ENCODE results near the gene TNK2. TPM values are rescaled to one million over a fixed set of nuclear protein-coding genes. Genes with fewer than 3 reads are reported as not detected.
A peak's percentile ranks its signal among the peaks of the same experiment; 100 is the strongest.

The TNK2 gene
- total RNA-seq, 1 donor = 36.4 TPM

DNA sequence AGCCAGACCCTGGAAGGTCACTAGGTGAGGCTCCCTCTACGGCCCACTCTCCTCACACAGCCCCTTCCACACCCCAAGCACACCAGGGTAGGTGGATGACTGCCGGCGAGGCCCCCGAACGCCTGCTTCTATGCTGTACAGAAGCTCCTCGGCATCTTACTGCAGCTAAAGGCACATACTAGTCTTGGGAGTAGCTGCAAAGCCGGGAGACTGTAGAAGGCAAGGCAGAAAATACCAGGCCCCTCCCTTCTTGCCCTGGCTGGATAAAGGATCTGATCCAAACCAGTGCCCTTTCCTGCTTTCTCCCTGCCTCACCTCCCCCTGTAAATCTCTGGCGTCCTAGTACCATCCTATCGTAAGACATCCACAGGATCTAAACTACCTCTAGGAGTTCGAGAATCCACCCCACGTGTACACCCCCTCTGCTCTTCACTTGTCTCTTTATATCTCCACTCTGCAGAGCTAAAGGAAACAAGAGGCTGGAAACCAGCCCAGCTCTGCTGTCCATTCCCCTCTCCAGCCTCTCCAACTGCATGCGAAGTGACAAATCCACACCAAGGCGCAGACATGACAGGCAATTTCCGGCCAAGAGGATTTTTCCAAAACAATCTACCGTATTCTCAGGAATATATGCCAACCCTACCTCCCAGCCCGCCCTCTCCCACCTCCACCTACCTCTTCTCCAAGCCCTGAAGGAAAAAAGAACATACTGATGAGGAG lies 11.8 kb downstream of the TNK2 start:
- Histone ChIP-seq H3K27me3 (ENCODE audit: insufficient read depth, low read length) (no peaks in the 10 kb centered on the region), H3K4me1 (ENCODE audit: insufficient read depth, low read length) (peaks cover 75% of the 10 kb centered on the region), H3K9me3 (ENCODE audit: low read depth, low read length) (no peaks in the 10 kb centered on the region), H3K4me3 (ENCODE audit: low read length) (peak overlapping the region; percentile 66)

- Histone ChIP-seq H3K4me1 (ENCODE audit: insufficient read depth, low read length) (peaks cover 69% of the 10 kb centered on the region), H3K27me3 (ENCODE audit: insufficient read depth, low read length) (no peaks in the 10 kb centered on the region), H3K9me3 (ENCODE audit: low read depth, low read length) (no peaks in the 10 kb centered on the region), H3K4me3 (ENCODE audit: low read length) (peak overlapping the region; percentile 66)
Observed at GRCh38 chr3:195895861-195896360, 12.4 kb downstream of the TNK2 start.

GRCh38 chr3:195895078-195895860 lies 13.1 kb downstream of the TNK2 start:
- Histone ChIP-seq H3K27me3 (ENCODE audit: insufficient read depth, low read length) (no peaks in the 10 kb centered on the region), H3K9me3 (ENCODE audit: low read depth, low read length) (no peaks in the 10 kb centered on the region), H3K4me3 (ENCODE audit: low read length) (peak overlapping the region; percentile 66), H3K4me1 (ENCODE audit: insufficient read depth, low read length) (peaks cover 62% of the 10 kb centered on the region)

- Histone ChIP-seq H3K4me3 (ENCODE audit: low read length) (no peak overlapping the region), H3K27me3 (ENCODE audit: insufficient read depth, low read length) (no peaks in the 10 kb centered on the region), H3K9me3 (ENCODE audit: low read depth, low read length) (no peaks in the 10 kb centered on the region), H3K4me1 (ENCODE audit: insufficient read depth, low read length) (peaks cover 49% of the 10 kb centered on the region)
Observed at GRCh38 chr3:195893916-195894465, 14.4 kb downstream of the TNK2 start.

GRCh38 chr3:195893516-195893915 lies 14.8 kb downstream of the TNK2 start:
- Histone ChIP-seq H3K9me3 (ENCODE audit: low read depth, low read length) (no peaks in the 10 kb centered on the region), H3K4me1 (ENCODE audit: insufficient read depth, low read length) (peaks cover 45% of the 10 kb centered on the region), H3K27me3 (ENCODE audit: insufficient read depth, low read length) (no peaks in the 10 kb centered on the region), H3K4me3 (ENCODE audit: low read length) (no peak overlapping the region)

DNA sequence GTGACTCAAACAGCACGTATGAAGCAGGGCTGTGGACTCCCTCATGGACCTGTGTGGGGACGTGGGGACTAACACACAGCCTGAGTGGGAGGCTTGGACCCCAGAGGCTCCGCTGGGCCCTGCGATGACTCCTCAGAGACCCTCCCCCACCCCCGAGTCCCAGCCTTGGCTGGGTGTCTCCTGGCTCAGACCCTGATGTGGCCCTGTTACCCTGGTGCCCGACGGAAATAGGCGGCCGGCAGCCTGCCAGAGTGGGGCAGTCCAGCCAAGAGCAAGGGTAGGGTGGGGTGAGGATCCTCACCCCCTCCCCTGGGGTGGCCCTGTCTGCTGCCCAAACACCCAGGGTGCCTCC lies 15.3 kb downstream of the TNK2 start:
- Histone ChIP-seq H3K4me3 (ENCODE audit: low read length) (no peak overlapping the region), H3K27me3 (ENCODE audit: insufficient read depth, low read length) (no peaks in the 10 kb centered on the region), H3K9me3 (ENCODE audit: low read depth, low read length) (no peaks in the 10 kb centered on the region), H3K4me1 (ENCODE audit: insufficient read depth, low read length) (peaks cover 40% of the 10 kb centered on the region)

DNA sequence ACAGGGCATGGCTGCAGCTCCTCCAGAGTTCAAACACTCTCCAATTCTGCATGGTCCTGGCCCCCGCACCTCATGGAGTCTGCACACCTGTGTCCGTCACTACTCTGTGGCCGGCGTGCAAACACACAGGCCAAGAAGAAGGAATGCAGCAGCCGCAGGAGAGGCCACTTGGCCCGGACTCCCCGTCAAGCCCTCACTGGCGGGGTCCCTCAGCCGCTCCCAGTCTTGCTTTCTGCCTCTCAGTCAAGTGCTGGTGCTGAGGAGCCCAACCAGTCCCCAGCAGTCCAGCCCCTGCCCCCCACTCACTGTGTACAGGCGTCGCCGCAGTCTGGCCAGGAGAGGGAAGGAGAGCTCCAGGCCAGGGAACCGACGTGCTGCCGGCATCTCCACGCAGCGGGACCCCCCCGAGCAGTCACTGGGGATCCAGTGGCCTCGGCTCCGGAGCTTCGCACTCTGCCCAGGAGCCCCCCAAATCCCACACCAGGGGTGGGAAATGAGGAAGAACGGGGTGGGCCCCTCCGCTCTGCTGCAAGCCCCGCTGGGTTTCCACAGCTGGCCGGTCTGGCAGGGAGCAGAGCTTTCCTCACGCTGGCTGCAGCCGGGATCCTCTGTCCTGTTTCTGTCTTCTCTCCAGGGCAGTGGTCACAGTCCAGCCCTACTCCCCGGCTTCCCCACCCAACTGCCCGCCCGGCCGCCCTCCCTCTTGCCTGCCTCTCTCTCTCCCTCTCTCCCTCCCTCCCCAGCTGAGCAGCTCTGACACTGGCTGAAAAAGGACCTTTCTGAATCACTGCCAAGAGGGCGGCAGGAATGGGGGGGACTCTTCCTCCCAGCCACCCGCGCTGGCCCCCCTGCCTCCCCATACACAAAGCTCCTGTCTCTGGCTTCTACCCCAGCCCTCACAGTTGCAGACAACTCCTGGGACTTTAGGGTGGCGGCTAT lies 16.0 kb downstream of the TNK2 start:
- Histone ChIP-seq H3K4me1 (ENCODE audit: insufficient read depth, low read length) (peaks cover 34% of the 10 kb centered on the region), H3K27me3 (ENCODE audit: insufficient read depth, low read length) (no peaks in the 10 kb centered on the region), H3K4me3 (ENCODE audit: low read length) (no peak overlapping the region), H3K9me3 (ENCODE audit: low read depth, low read length) (no peaks in the 10 kb centered on the region)

GRCh38 chr3:195891431-195892104 lies 16.8 kb downstream of the TNK2 start:
- Histone ChIP-seq H3K4me1 (ENCODE audit: insufficient read depth, low read length) (peaks cover 26% of the 10 kb centered on the region), H3K9me3 (ENCODE audit: low read depth, low read length) (no peaks in the 10 kb centered on the region)

GRCh38 chr3:195889870-195890295 lies 18.5 kb downstream of the TNK2 start:
- H3K9me3 ChIP-seq (ENCODE audit: low read depth, low read length) = no peaks in the 10 kb centered on the region
- H3K27me3 ChIP-seq (ENCODE audit: insufficient read depth, low read length) = no peaks in the 10 kb centered on the region
- H3K4me1 ChIP-seq (ENCODE audit: insufficient read depth, low read length) = peaks cover 17% of the 10 kb centered on the region
- no peak overlapping the region for H3K4me3 ChIP-seq (ENCODE audit: low read length)

More at GRCh38 chr3:195891431-195892104, 16.8 kb downstream of the TNK2 start:
- no peaks in the 10 kb centered on the region for H3K27me3 ChIP-seq (ENCODE audit: insufficient read depth, low read length)
- no peak overlapping the region for H3K4me3 ChIP-seq (ENCODE audit: low read length)

- H3K4me1 ChIP-seq (ENCODE audit: insufficient read depth, low read length) = peaks cover 11% of the 10 kb centered on the region
- H3K27me3 ChIP-seq (ENCODE audit: insufficient read depth, low read length) = no peaks in the 10 kb centered on the region
- H3K4me3 ChIP-seq (ENCODE audit: low read length) = no peak overlapping the region
- H3K9me3 ChIP-seq (ENCODE audit: low read depth, low read length) = no peaks in the 10 kb centered on the region
Observed at GRCh38 chr3:195888981-195889869, 19.1 kb downstream of the TNK2 start.

DNA sequence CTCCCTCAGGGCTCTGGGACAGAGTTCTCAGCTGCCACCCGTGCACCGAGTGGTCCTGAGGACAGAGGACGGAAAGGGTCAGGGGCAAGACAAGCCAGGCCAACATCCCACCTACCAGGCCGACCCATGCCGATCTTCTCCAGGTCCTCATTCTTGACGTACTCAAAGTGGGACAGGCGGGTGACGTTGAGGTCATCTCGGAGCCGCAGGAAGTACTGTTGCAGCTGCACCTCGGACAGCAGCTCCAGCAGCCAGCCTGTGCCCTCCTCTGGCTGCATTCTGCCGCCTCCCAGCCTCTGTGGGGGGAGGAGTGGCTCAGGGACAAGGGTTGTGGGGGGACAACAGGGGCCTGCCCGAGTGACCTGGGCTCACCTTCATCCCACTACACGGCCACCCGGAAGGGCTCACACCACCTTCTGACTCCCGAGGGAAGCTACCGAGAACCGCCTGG lies 20.0 kb downstream of the TNK2 start:
- peaks cover 2% of the 10 kb centered on the region for H3K4me1 ChIP-seq (ENCODE audit: insufficient read depth, low read length)
- no peaks in the 10 kb centered on the region for H3K9me3 ChIP-seq (ENCODE audit: low read depth, low read length)
- no peaks in the 10 kb centered on the region for H3K27me3 ChIP-seq (ENCODE audit: insufficient read depth, low read length)
- no peak overlapping the region for H3K4me3 ChIP-seq (ENCODE audit: low read length)

DNA sequence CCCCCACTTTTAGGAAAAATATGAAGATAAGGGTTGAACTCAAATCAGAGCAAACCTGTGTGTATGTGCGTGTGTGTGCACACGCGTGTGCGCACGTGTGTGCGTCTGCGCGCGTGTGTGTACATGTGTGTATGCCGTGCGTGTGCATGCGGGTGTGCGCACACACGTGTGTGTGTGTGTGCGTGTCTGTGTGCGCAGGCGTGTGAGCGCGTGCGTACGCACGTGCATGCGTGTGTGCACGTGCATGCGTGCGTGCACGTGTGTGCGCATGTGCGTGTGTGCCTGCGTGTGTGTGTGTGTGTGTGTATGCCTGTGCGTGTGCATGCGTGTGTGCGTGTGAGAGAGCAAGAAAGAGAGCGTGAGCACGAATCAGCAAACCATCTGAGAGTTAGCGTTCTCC lies 20.7 kb downstream of the TNK2 start:
- Histone ChIP-seq H3K9me3 (ENCODE audit: low read depth, low read length) (no peaks in the 10 kb centered on the region), H3K4me1 (ENCODE audit: insufficient read depth, low read length) (no peaks in the 10 kb centered on the region), H3K4me3 (ENCODE audit: low read length) (no peak overlapping the region), H3K27me3 (ENCODE audit: insufficient read depth, low read length) (no peaks in the 10 kb centered on the region)

Measured in mononuclear cell (primary cell).